Lower leg skin (tissue), 4 donors: ENCODE measurements around the gene NPLOC4. TPM values are rescaled to one million over a fixed set of nuclear protein-coding genes. Genes with fewer than 3 reads are reported as not detected.

Experiments used
- DNase-seq, 2 donors: peaks; one replicate each; pipeline ENCODE4 v3.0.0-alpha.2; 2019; ENCODE audit warnings: low spot score in 2 of 2
- H3K4me3 ChIP-seq: fragments of 200-600 bp; sonication (generic); 2 replicates; pipeline ENCODE4 v1.5.1; 2017; ENCODE audit warnings: mild to moderate bottlenecking, low read depth; ENCODE audit not compliant: poor library complexity, severe bottlenecking
- CTCF ChIP-seq, 3 donors: fragments of 450-650 bp; IDR thresholded peaks; one replicate each; pipeline ENCODE4 v1.5.1; 2016; ENCODE audit warnings: antibody characterized with exemption in 3 of 3, mild to moderate bottlenecking in 3 of 3, moderate library complexity in 2 of 3
- POLR2A ChIP-seq, 2 donors: fragments of 450-650 bp; IDR thresholded peaks; one replicate each; pipeline ENCODE4 v1.6.1; 2016 to 2017; ENCODE audit warnings: antibody characterized with exemption in 2 of 2, mild to moderate bottlenecking in 1 of 2, moderate library complexity in 1 of 2
- WGBS, 2 donors: methylation state at CpG; one replicate each; pipeline ENCODE4 v1.1.5; 2018; 5-methylcytosine and 5-hydroxymethylcytosine counted together
- intact Hi-C: fragments of 100-400 bp; cut with DNase I; formaldehyde crosslinking; loops from one replicate; pipeline ENCODE4 v1.15.0; 2023; ENCODE audit warnings: low total_unique reads
- total RNA-seq, 4 donors: library from RNA; depleted of rRNA; stranded (reverse); fragments of >200 nt; gene quantifications; one replicate each; pipeline ENCODE4 v1.1.0, GENCODE V29; 2016

Gene NPLOC4
- total RNA-seq, 4 donors from 2014 or later = 49.3 to 78.7 (median 67.8) TPM

DNA sequence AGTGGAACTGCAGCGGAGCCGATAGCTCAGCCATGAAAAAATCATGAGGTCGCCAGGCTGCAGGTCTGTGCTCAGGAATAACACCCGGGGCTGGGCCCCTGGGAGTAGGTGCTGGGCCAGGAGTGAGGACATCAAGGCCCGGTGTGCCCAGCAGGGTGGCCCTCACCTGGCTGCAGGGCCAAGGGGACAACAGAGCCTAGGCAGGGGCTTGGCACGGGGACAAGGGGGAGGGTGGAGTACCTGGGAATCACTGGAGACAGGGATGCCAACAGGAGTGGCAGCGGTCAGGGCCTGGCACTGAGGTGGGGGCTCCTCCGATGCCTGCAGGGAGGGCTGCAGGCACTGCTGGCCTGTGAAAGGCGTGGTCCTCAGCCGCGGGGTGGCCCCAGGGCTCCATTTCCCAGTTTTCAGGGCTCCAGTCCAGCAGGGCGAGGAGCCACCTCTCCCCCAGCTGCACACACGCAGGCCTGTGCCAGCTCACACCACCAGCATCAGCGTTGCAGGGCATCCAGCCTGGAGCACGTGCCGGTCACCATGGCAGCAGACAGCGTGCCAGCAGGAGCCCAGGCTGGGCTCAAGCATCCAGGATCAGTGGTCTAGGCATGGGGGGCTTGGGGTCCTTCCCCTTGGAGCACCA lies 113.4 kb downstream of the NPLOC4 start:
- no peak for DNase-seq
- TF ChIP-seq CTCF (IDR thresholded peaks at IDR 0.05) = no peak
- TF ChIP-seq POLR2A (IDR thresholded peaks at IDR 0.05) = no peak
- H3K4me3 ChIP-seq = no peak overlapping the region
- intact Hi-C loops = no loop called here
- 31 to 32% methylated on average over 12 to 14 of the region's 17 CpGs for WGBS, 2 donors

- no peak for DNase-seq
- TF ChIP-seq CTCF (IDR thresholded peaks at IDR 0.05) = no peak
- no peak for TF ChIP-seq POLR2A (IDR thresholded peaks at IDR 0.05)
- 65 to 72% methylated on average over 26 of the region's 26 CpGs for WGBS, 2 donors
- intact Hi-C loops = no loop called here
- H3K4me3 ChIP-seq = no peak overlapping the region
These were observed 114.2 kb downstream of the NPLOC4 start for GRCh38 chr17:81522491-81523401.

DNA sequence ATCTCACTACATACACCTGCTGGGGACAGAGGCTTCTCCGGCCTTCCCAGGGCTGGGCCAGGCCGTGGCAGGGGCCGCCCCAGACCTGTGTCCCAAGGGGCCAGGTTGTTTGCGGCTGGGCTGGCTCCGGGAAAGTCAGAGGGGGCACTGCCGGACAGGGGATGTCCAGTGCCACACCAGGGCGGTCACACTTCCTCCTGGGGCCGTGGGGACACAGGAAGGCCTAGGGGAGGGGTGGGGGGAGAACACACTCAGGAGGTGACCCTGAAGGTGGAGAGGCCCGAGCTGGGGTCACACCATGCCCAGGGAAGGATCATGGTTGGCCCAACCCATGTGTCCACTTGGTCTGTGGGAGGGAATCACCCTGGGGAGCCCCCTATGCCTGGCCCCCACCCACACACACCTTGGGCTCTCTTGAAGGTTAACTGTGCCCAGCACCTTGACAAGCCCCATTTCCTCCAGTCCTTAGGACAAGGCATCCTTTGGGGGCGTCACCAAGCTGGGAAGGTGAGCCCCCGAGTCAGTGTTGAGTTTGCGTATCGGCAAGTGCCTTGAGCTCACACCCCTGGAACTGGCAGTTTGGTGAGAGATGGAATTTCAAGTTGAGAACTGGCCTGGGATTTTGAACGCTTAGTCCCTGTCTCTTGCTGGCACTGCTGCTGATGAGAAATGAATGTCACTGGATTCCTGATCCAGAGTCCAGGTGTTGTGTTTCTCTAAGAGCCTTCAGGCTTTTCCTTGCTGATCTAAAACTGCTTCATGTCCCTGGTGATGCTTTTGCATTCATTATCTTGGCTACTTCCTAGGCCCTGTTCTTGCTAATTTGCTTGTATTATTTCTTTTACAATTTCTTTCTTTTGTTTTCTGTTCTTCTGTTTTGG lies 116.7 kb downstream of the NPLOC4 start:
- no peak for TF ChIP-seq POLR2A (IDR thresholded peaks at IDR 0.05)
- TF ChIP-seq CTCF (IDR thresholded peaks at IDR 0.05) = no peak
- DNase-seq = no peak
- no peak overlapping the region for H3K4me3 ChIP-seq
- 73 to 89% methylated on average over 6 to 14 of the region's 14 CpGs for WGBS, 2 donors
- intact Hi-C loops = no loop called here

- peak overlapping the region; percentile 14 for H3K4me3 ChIP-seq
- DNase-seq = no peak
- intact Hi-C loops = no loop called here
- TF ChIP-seq POLR2A (IDR thresholded peaks at IDR 0.05) (no peak), CTCF (IDR thresholded peaks at IDR 0.05) (no peak)
- WGBS, 2 donors = 7 to 53% methylated on average over 3 to 43 of the region's 61 CpGs
These were observed 117.5 kb downstream of the NPLOC4 start for GRCh38 chr17:81519284-81520020.

- peak overlapping the region; percentile 14 for H3K4me3 ChIP-seq
- intact Hi-C loops = no loop called here
- WGBS, 2 donors = 0 to 2% methylated on average over 18 to 28 of the region's 47 CpGs
- TF ChIP-seq CTCF (IDR thresholded peaks at IDR 0.05) (no peak), POLR2A (IDR thresholded peaks at IDR 0.05) (no peak)
- no peak for DNase-seq
These were observed 118.1 kb downstream of the NPLOC4 start for GRCh38 chr17:81518785-81519283.
